A549 (cell line): ENCODE measurements around the gene NUP210. TPM values are rescaled to one million over a fixed set of nuclear protein-coding genes. Genes with fewer than 3 reads are reported as not detected.

Source experiments
- ATAC-seq, 2 experiments: fragments of 200-7000 bp in 1 of 2; fragments of >200 bp in 1 of 2; cut with Nextera tagmentation in 1 of 2; cut with Tn5 transposase in 1 of 2; 3 replicates each; pipeline versions ENCODE4 v1.8.0 to v1.9.1; 2018 to 2020; ENCODE audit warnings: mild to moderate bottlenecking in 1 of 2, moderate library complexity in 1 of 2
- CTCF ChIA-PET: fragments of 300-600 bp; sonication (Branson Sonifier 250); formaldehyde crosslinking; extraction: SDS; loops from one replicate; lab custom pipeline; 2021; ENCODE audit warnings: antibody characterized with exemption, inconsistent platforms; lab: Yijun Ruan, JAX
- POLR2A ChIA-PET: fragments of 350-600 bp; formaldehyde crosslinking; extraction: SDS; loops from one replicate; lab custom pipeline; 2021; ENCODE audit warnings: antibody characterized with exemption, inconsistent platforms; lab: Yijun Ruan, JAX
- DNase-seq, 2 experiments: peaks; one replicate each; pipeline versions ENCODE4 v3.0.0 to v3.0.0-alpha.2; 2011 to 2016; ENCODE audit warnings: low read depth in 1 of 2, low spot score in 1 of 2
- FAIRE-seq: peaks from 2 replicates; lab custom pipeline; 2011; peaks lifted over from hg19 to GRCh38; lab: Jason Lieb, UNC
- H3K27ac ChIP-seq, 2 experiments: fragments of >200 bp; sonication (Bioruptor Twin); formaldehyde crosslinking; 3 replicates each; pipeline ENCODE4 v1.5.1; 2016 to 2017
- H3K4me1 ChIP-seq: fragments of >200 bp; sonication (Bioruptor Twin); formaldehyde crosslinking; 3 replicates; pipeline ENCODE4 v1.6.1; 2016
- H3K4me2 ChIP-seq: fragments of >200 bp; sonication (Bioruptor Twin); formaldehyde crosslinking; 3 replicates; pipeline ENCODE4 v1.6.1; 2016
- H3K4me3 ChIP-seq: fragments of >200 bp; sonication (Bioruptor Twin); formaldehyde crosslinking; 3 replicates; pipeline ENCODE4 v1.5.1; 2016
- H3K9me3 ChIP-seq: fragments of >200 bp; sonication (Bioruptor Twin); formaldehyde crosslinking; 3 replicates; pipeline ENCODE4 v1.6.1; 2016
- CBX2 ChIP-seq: fragments of 200-600 bp; sonication (generic); IDR thresholded peaks from 2 replicates; pipeline ENCODE4 v1.6.1; 2016; ENCODE audit warnings: low read depth, mild to moderate bottlenecking, borderline replicate concordance
- CEBPB ChIP-seq, 2 experiments: fragments of >200 bp in 1 of 2; sonication (Bioruptor Twin) in 1 of 2; formaldehyde crosslinking in 1 of 2; IDR thresholded peaks; 2 replicates each; pipeline ENCODE4 v1.6.1; 2012 to 2016
- EHF ChIP-seq: fragments of 250-450 bp; sonication (Bioruptor Pico); IDR thresholded peaks from 2 replicates; pipeline ENCODE4 v1.5.0; 2020; ENCODE audit warnings: mild to moderate bottlenecking
- ESRRA ChIP-seq: fragments of 150-350 bp; IDR thresholded peaks from 2 replicates; pipeline ENCODE4 v1.6.1; 2014; ENCODE audit warnings: mild to moderate bottlenecking, low read length, borderline replicate concordance
- HEYL ChIP-seq: fragments of 250-450 bp; sonication (Bioruptor Pico); IDR thresholded peaks from 2 replicates; pipeline ENCODE4 v1.8.0; 2021; ENCODE audit warnings: mild to moderate bottlenecking, moderate library complexity
- HOXB13 ChIP-seq: fragments of 250-450 bp; sonication (Bioruptor Pico); IDR thresholded peaks from 2 replicates; pipeline ENCODE4 v1.5.0; 2020; ENCODE audit warnings: low read depth, mild to moderate bottlenecking, moderate library complexity
- HOXB5 ChIP-seq: fragments of 250-450 bp; sonication (Bioruptor Pico); IDR thresholded peaks from 2 replicates; pipeline ENCODE4 v1.5.0; 2020; ENCODE audit warnings: mild to moderate bottlenecking, moderate library complexity
- JUNB ChIP-seq: fragments of >200 bp; sonication (Bioruptor Twin); formaldehyde crosslinking; IDR thresholded peaks from 2 replicates; pipeline ENCODE4 v1.6.1; 2016
- KDM1A ChIP-seq: fragments of 200-600 bp; sonication (generic); IDR thresholded peaks from 2 replicates; pipeline ENCODE4 v1.6.1; 2016; ENCODE audit warnings: low read depth, mild to moderate bottlenecking
- KDM5A ChIP-seq: fragments of 200-600 bp; sonication (generic); IDR thresholded peaks from 2 replicates; pipeline ENCODE4 v1.6.1; 2016; ENCODE audit warnings: antibody characterized with exemption, mild to moderate bottlenecking
- MAFK ChIP-seq: fragments of 450-650 bp; IDR thresholded peaks from 2 replicates; pipeline ENCODE4 v1.6.1; 2014; ENCODE audit not compliant: partially characterized antibody
- POLR2A ChIP-seq: IDR thresholded peaks from 2 replicates; pipeline ENCODE4 v1.6.1; 2012; ENCODE audit warnings: mild to moderate bottlenecking, low read length
- POLR2AphosphoS2 ChIP-seq: conservative IDR thresholded peaks from 2 replicates; pipeline ENCODE4 v1.6.1; 2012; ENCODE audit warnings: low read length, improper control_type of control experiment, inconsistent platforms
- RARB ChIP-seq: fragments of 250-450 bp; sonication (Bioruptor Pico); IDR thresholded peaks from 2 replicates; pipeline ENCODE4 v1.8.0; 2021; ENCODE audit warnings: mild to moderate bottlenecking, moderate library complexity
- ZC3H11A ChIP-seq: fragments of 450-650 bp; IDR thresholded peaks from 2 replicates; pipeline ENCODE4 v1.6.1; 2014; ENCODE audit warnings: antibody characterized with exemption, mild to moderate bottlenecking
- WGBS: methylation state at CpG from one replicate; pipeline ENCODE4 v1.1.6; 2017; ENCODE audit errors: missing lambda C conversion rate; 5-methylcytosine and 5-hydroxymethylcytosine counted together
- polyA plus RNA-seq, 4 experiments: library from polyadenylated mRNA; depleted of rRNA in 3 of 4; stranded (reverse); fragments of >200 nt; fragmentation: RNase III in 1 of 4; extraction: RNeasy Plus Mini Kit Qiagen cat#74134 plus additional on column Dnase treatment in 1 of 4; gene quantifications; 2 replicates in 3 of 4; 3 replicates in 1 of 4; pipeline ENCODE4 v1.2.3, GENCODE V29; 2011 to 2017
- TF ChIP-seq, protein P1 (sequence below): IDR thresholded peaks from 2 replicates; pipeline ENCODE4 v1.6.1; 2012
- TF ChIP-seq, protein P2 (sequence below): fragments of 150-350 bp; IDR thresholded peaks from 2 replicates; pipeline ENCODE4 v1.6.1; 2014; ENCODE audit warnings: low read depth, mild to moderate bottlenecking, low read length
- TF ChIP-seq, protein P3 (sequence below): fragments of >200 bp; sonication (Bioruptor Twin); formaldehyde crosslinking; IDR thresholded peaks from 2 replicates; pipeline ENCODE4 v1.6.1; 2016
- TF ChIP-seq, protein P4 (sequence below): IDR thresholded peaks from 2 replicates; pipeline ENCODE4 v1.6.1; 2012
- TF ChIP-seq, protein P5 (sequence below): fragments of 200-600 bp; sonication (generic); IDR thresholded peaks from 2 replicates; pipeline ENCODE4 v1.6.1; 2016; ENCODE audit warnings: antibody characterized with exemption, mild to moderate bottlenecking, moderate library complexity

Gene NUP210
- polyA plus RNA-seq, 2 of the 4 experiments (the other 2 are of a cell fraction): 25.7 to 28.1 TPM

DNA sequence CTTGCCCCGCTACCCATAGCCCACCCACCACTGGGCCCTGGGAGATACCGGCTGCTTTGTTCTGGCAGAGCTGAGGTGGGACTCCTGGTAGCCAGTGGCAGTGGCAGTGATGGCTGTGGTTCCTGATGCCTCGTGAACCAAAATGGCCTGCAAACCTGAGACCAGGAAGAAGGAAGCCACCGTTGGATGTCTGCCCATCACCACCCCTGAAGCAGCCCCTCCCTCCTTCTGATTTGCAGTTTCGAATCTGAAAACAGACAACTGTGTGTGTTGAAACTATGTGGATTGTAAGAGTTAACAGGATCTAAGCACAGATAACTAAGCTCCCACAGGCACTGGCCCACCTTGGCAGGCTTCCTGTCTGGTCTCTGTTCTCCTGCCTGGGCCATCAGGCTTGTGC is 66.6 kb downstream of the NUP210 start:
- no peak overlapping the region for H3K4me3 ChIP-seq
- peaks cover 12% of the 10 kb centered on the region for H3K4me1 ChIP-seq
- H3K4me2 ChIP-seq: no peak overlapping the region
- H3K27ac ChIP-seq: peak overlapping the region; percentile 30 to 73; a peak in 3 of 6 replicates
- FAIRE-seq: no peak
- TF ChIP-seq MAFK (no peak), HOXB13 (CRISPR knock-in tag) (no peak), POLR2AphosphoS2 (no peak), CBX2 (no peak), CEBPB (IDR thresholded peaks at IDR 0.05) (no peak), KDM5A (no peak), EHF (CRISPR knock-in tag) (no peak), ESRRA (no peak), RARB (CRISPR knock-in tag) (no peak), ZC3H11A (no peak), KDM1A (no peak), POLR2A (no peak), JUNB (no peak), HOXB5 (CRISPR knock-in tag) (no peak)
- TF ChIP-seq, protein P1, sequence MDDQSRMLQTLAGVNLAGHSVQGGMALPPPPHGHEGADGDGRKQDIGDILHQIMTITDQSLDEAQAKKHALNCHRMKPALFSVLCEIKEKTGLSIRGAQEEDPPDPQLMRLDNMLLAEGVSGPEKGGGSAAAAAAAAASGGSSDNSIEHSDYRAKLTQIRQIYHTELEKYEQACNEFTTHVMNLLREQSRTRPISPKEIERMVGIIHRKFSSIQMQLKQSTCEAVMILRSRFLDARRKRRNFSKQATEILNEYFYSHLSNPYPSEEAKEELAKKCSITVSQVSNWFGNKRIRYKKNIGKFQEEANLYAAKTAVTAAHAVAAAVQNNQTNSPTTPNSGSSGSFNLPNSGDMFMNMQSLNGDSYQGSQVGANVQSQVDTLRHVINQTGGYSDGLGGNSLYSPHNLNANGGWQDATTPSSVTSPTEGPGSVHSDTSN: no peak
- TF ChIP-seq, protein P2, sequence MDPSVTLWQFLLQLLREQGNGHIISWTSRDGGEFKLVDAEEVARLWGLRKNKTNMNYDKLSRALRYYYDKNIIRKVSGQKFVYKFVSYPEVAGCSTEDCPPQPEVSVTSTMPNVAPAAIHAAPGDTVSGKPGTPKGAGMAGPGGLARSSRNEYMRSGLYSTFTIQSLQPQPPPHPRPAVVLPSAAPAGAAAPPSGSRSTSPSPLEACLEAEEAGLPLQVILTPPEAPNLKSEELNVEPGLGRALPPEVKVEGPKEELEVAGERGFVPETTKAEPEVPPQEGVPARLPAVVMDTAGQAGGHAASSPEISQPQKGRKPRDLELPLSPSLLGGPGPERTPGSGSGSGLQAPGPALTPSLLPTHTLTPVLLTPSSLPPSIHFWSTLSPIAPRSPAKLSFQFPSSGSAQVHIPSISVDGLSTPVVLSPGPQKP: no peak
- TF ChIP-seq, protein P3, sequence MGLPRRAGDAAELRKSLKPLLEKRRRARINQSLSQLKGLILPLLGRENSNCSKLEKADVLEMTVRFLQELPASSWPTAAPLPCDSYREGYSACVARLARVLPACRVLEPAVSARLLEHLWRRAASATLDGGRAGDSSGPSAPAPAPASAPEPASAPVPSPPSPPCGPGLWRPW: no peak
- TF ChIP-seq, protein P4, sequence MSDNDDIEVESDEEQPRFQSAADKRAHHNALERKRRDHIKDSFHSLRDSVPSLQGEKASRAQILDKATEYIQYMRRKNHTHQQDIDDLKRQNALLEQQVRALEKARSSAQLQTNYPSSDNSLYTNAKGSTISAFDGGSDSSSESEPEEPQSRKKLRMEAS: no peak
- TF ChIP-seq, protein P5, sequence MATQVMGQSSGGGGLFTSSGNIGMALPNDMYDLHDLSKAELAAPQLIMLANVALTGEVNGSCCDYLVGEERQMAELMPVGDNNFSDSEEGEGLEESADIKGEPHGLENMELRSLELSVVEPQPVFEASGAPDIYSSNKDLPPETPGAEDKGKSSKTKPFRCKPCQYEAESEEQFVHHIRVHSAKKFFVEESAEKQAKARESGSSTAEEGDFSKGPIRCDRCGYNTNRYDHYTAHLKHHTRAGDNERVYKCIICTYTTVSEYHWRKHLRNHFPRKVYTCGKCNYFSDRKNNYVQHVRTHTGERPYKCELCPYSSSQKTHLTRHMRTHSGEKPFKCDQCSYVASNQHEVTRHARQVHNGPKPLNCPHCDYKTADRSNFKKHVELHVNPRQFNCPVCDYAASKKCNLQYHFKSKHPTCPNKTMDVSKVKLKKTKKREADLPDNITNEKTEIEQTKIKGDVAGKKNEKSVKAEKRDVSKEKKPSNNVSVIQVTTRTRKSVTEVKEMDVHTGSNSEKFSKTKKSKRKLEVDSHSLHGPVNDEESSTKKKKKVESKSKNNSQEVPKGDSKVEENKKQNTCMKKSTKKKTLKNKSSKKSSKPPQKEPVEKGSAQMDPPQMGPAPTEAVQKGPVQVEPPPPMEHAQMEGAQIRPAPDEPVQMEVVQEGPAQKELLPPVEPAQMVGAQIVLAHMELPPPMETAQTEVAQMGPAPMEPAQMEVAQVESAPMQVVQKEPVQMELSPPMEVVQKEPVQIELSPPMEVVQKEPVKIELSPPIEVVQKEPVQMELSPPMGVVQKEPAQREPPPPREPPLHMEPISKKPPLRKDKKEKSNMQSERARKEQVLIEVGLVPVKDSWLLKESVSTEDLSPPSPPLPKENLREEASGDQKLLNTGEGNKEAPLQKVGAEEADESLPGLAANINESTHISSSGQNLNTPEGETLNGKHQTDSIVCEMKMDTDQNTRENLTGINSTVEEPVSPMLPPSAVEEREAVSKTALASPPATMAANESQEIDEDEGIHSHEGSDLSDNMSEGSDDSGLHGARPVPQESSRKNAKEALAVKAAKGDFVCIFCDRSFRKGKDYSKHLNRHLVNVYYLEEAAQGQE: no peak
- CTCF ChIA-PET: interaction anchor here (0.7 to 2.9 kb wide), 11 partner anchors 8 to 262 kb away, joined by 3 to 16 read pairs (median 4); no protein-coding TSS in a partner anchor
- WGBS: 96% methylated on average over 4 of the region's 5 CpGs
- POLR2A ChIA-PET: no interaction called here
- H3K9me3 ChIP-seq: no peaks in the 10 kb centered on the region
- no peak for DNase-seq
- ATAC-seq: no peak

DNA sequence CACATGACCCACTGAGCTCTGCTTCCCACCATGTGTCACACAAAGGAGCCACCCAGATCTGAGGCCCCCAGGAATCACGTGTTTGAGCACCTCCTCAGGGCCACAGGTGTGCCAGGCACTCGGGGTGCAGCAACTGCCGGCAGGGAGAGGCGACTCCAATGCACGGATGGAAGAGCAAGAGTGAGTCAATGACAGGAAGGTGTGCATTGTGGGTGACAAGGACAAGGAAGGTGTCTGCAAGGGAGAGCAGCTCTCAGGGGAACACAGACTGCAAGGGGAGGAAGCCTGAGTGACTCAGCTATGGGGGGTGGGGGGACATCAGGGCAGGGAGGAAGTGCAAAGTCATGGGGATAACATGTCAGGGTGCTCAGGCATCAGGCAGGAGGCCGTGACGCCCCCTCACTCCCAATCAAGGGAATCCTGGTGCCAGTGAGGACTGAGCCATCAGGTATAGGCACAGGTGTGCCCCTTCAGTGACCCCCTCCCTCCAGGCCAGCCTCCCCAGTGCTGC is 67.4 kb downstream of the NUP210 start:
- Histone ChIP-seq H3K9me3 (no peaks in the 10 kb centered on the region), H3K4me3 (no peak overlapping the region), H3K27ac (peak overlapping the region; percentile 30 to 73; a peak in 5 of 6 replicates), H3K4me2 (0 out of 3 replicates have a peak overlapping the region, but pooled peaks have one; percentile 12), H3K4me1 (peaks cover 12% of the 10 kb centered on the region)
- FAIRE-seq (no peak), ATAC-seq (peak in 1 of 2 experiments; percentile 52; a peak in 3 of 6 replicates), DNase-seq (peak in 1 of 2 experiments; percentile 12)
- WGBS: 74% methylated on average over 6 of the region's 7 CpGs
- POLR2A ChIA-PET: no interaction called here
- CTCF ChIA-PET: interaction anchor here (0.6 to 1.3 kb wide), 4 partner anchors 12 to 99 kb away, joined by 3 to 4 read pairs (median 4); no protein-coding TSS in a partner anchor
- TF ChIP-seq HEYL (CRISPR knock-in tag) (no peak), POLR2AphosphoS2 (no peak)
